UCSD-AML1 (cell line): ENCODE results near the gene IRAK3.

ENCODE experiments used
- DNase-seq: peaks from one replicate; lab custom pipeline; 2025; ENCODE audit not compliant: unreplicated experiment; lab: John Stamatoyannopoulos, UW

The IRAK3 gene

GRCh38 chr12:66252771-66253170 lies 63.8 kb downstream of the IRAK3 start:
- no peak for DNase-seq

- no peak for DNase-seq
These were observed 66.7 kb downstream of the IRAK3 start for GRCh38 chr12:66255737-66256136.

- DNase-seq, result no peak
These were observed 69.0 kb downstream of the IRAK3 start for GRCh38 chr12:66258011-66258410.

GRCh38 chr12:66262737-66263136 lies 73.7 kb downstream of the IRAK3 start:
- no peak for DNase-seq

GRCh38 chr12:66268562-66268961 lies 79.5 kb downstream of the IRAK3 start:
- DNase-seq, result no peak

- DNase-seq, result no peak
These were observed 80.1 kb downstream of the IRAK3 start for GRCh38 chr12:66269142-66269541.

GRCh38 chr12:66269757-66270383 lies 80.9 kb downstream of the IRAK3 start:
- no peak for DNase-seq

- no peak for DNase-seq
These were observed 81.6 kb downstream of the IRAK3 start for GRCh38 chr12:66270613-66271012.

GRCh38 chr12:66272650-66273049 lies 83.6 kb downstream of the IRAK3 start:
- DNase-seq, result no peak

GRCh38 chr12:66273147-66273546 lies 84.1 kb downstream of the IRAK3 start:
- DNase-seq, result no peak

GRCh38 chr12:66275040-66275439 lies 86.0 kb downstream of the IRAK3 start:
- DNase-seq, result no peak

GRCh38 chr12:66279123-66279712 lies 90.2 kb downstream of the IRAK3 start:
- DNase-seq, result peak; percentile 34

GRCh38 chr12:66280561-66280960 lies 91.5 kb downstream of the IRAK3 start:
- DNase-seq, result no peak

GRCh38 chr12:66282244-66282643 lies 93.2 kb downstream of the IRAK3 start:
- DNase-seq, result no peak

GRCh38 chr12:66287275-66287674 lies 98.3 kb downstream of the IRAK3 start:
- no peak for DNase-seq

GRCh38 chr12:66288121-66288520 lies 99.1 kb downstream of the IRAK3 start:
- no peak for DNase-seq

- no peak for DNase-seq
These were observed 100.5 kb downstream of the IRAK3 start for GRCh38 chr12:66289485-66289884.

GRCh38 chr12:66290716-66291200 lies 101.7 kb downstream of the IRAK3 start:
- DNase-seq, result no peak

- no peak for DNase-seq
These were observed 107.2 kb downstream of the IRAK3 start for GRCh38 chr12:66296176-66296683.

- no peak for DNase-seq
These were observed 108.1 kb downstream of the IRAK3 start for GRCh38 chr12:66297080-66297479.

- DNase-seq, result no peak
These were observed 108.9 kb downstream of the IRAK3 start for GRCh38 chr12:66297923-66298322.

- DNase-seq, result peak; percentile 96
These were observed 113.2 kb downstream of the IRAK3 start, which contains the start of gene HELB for GRCh38 chr12:66301944-66302826. Gene HELB (plus strand): TSS chr12:66302493. CDS start chr12:66302604, 111 bp downstream.
